HG03060 (cell line): Measurements from ENCODE around the gene ANKLE1.
"Not testable (repeated sequence)": the region's sequence is repeated elsewhere in the genome, so short reads cannot be mapped to it uniquely, and the experiment has no call there.

Experiments used
- ATAC-seq: cut with Tn5 transposase; IDR thresholded peaks from one replicate; pipeline ENCODE4 v1.9.1; 2021; ENCODE audit warnings: low read depth, moderate number of reproducible peaks; ENCODE audit not compliant: unreplicated experiment

ANKLE1 gene

GRCh38 chr19:17279436-17279835 lies 2.3 kb upstream of the ANKLE1 start:
- ATAC-seq = no peak

GRCh38 chr19:17282488-17283125 lies 906 bp downstream of the ANKLE1 start:
- ATAC-seq = no peak

- ATAC-seq = no peak
These were observed 1.8 kb downstream of the ANKLE1 start for GRCh38 chr19:17283504-17283996.

GRCh38 chr19:17285415-17286135 lies 3.9 kb downstream of the ANKLE1 start:
- ATAC-seq = no peak

- no peak for ATAC-seq
These were observed 4.6 kb downstream of the ANKLE1 start for GRCh38 chr19:17286263-17286662.

- ATAC-seq = no peak
These were observed 5.1 kb downstream of the ANKLE1 start for GRCh38 chr19:17286752-17287151.

- no peak for ATAC-seq
These were observed 7.8 kb downstream of the ANKLE1 start for GRCh38 chr19:17289489-17289888.

GRCh38 chr19:17292301-17293074 lies 10.8 kb downstream of the ANKLE1 start:
- ATAC-seq = no peak

GRCh38 chr19:17293605-17294004 lies 11.9 kb downstream of the ANKLE1 start:
- no peak for ATAC-seq

- no peak for ATAC-seq
These were observed 12.6 kb downstream of the ANKLE1 start for GRCh38 chr19:17294051-17294891.

- not testable (repeated sequence) for ATAC-seq
These were observed 13.8 kb downstream of the ANKLE1 start for GRCh38 chr19:17295551-17295950.

GRCh38 chr19:17296273-17296672 lies 14.6 kb downstream of the ANKLE1 start:
- ATAC-seq = no peak

- no peak for ATAC-seq
These were observed 15.3 kb downstream of the ANKLE1 start for GRCh38 chr19:17296976-17297375.

- ATAC-seq = no peak
These were observed 19.4 kb downstream of the ANKLE1 start for GRCh38 chr19:17300992-17301619.

- ATAC-seq = no peak
These were observed 20.9 kb downstream of the ANKLE1 start for GRCh38 chr19:17302391-17303166.

- ATAC-seq = no peak
These were observed 21.7 kb downstream of the ANKLE1 start, which contains the start of gene ABHD8 for GRCh38 chr19:17303167-17303939. ABHD8 (minus strand) TSS chr19:17303425; CDS start chr19:17301616, 1,809 bp downstream.

- ATAC-seq = no peak
These were observed 22.2 kb downstream of the ANKLE1 start for GRCh38 chr19:17303940-17304267.

- no peak for ATAC-seq
These were observed 22.9 kb downstream of the ANKLE1 start for GRCh38 chr19:17304386-17305215.
